Measurements from ENCODE around the gene PPP2R2D.

The PPP2R2D gene

DNA sequence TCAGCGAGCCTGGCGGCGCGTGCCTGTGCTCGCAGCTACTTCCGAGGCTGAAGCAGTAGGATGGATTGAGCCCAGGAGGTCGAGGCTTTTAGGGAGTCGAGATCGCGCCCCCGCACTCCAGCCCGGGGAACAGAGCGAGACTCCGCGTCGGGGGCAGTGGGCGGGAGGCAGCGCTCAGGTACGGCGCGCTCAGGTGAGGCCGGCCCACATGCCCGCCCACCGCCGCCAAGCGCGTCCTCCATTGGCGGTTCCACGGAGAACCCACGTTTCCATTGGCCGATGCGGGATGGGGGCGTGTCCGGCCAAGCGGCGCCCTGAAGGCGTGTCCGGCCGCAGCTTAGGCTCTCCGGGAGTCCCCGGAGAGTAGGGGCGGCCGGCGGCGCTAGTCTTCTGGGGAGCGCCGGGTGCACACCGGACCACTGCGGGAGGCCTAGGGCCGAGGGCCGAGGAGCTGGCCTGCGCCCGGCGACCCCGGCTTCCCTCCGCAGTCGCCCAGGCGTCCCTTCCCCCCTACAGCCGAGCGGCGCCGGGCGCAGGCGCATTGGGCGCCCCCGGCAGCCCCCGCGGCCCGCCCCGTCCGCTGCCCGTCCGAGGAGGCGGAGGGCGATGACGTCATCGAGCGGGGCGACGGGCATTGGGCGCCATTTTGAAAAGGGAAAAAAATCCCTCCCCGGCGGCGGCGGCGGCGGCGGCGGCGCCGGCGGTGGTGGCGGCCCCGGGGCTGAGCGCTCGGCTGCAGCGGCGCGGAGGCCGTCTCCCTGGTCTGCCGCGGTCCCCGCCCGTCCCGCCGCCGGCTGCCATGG lies at the start of gene PPP2R2D:
PPP2R2D (plus strand) TSS at position 659 of the 803 bp plus-strand sequence; CDS start at position 800, 141 bp downstream.
- DNase-seq, result peak; percentile 37 to 98 (median 91)

DNA sequence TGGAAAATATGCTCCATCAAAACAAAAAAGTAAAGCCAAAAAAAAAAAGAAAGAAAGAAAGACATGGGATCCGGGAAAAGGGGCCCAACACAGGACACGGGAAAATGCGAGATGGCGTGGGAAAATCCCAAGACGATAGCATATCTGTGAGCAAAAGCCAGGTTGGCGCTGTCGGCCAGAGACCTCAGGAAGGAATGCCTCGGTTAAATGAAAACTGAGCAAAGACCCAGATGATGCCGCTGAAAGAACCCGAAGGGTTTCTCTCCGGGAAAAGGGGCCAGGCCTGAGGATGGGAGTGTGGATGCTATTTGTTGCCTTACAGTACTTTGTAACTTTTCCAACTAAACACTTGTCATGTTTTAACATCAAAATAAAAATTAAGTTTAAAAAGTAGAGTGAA lies 49.5 kb upstream of the PPP2R2D start:
- DNase-seq, result no peak

DNA sequence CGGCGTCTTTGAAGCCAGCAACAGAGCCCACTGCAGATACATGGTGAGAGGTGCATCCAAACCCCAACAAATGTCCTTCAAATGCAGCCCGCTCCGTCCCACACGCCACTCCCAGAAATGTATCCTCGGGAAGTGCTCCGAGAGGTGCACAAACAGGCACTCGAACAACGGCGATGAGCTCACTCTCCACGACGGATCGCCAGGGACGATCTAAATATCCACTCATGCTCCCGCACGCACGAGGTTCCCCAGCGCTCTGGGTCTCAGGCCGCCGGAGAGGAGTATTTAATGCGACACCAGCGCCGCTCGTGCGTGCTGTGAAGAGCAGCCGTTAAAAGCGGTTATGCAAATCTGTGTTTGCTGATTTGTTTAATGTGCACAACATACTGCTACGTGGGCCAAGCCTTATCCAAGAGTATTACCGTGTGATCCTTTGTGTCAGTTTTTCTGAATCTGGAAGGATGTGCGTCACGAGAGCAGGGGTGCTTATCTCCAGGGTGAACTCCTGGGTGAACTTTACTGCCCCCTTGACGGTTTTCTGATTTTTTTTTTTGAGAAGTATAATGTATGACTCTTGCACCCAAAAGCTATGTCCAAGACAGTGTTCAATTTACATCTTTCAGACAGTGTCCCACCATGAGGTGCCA lies 48.5 kb upstream of the PPP2R2D start:
- no peak for DNase-seq

GRCh38 chr10:131852823-131853609 lies 47.8 kb upstream of the PPP2R2D start:
- DNase-seq, result no peak

DNA sequence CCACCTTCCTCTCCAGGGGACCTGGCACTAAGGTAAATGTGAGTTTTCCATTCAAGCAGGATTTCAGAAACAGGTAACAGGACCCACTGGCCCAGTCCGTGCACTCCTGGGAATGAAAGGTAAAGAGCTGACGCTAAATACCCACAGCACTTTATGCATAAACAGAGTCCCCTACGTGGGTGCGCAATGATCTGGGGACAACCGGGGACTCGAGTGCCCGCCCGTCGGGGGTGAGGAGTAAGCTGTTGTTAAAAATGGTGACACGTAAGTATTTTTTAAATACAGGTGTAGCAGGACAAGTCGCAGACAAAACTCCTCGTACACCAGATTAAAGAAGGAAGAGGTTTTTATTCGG lies 47.2 kb upstream of the PPP2R2D start:
- no peak for DNase-seq

DNA sequence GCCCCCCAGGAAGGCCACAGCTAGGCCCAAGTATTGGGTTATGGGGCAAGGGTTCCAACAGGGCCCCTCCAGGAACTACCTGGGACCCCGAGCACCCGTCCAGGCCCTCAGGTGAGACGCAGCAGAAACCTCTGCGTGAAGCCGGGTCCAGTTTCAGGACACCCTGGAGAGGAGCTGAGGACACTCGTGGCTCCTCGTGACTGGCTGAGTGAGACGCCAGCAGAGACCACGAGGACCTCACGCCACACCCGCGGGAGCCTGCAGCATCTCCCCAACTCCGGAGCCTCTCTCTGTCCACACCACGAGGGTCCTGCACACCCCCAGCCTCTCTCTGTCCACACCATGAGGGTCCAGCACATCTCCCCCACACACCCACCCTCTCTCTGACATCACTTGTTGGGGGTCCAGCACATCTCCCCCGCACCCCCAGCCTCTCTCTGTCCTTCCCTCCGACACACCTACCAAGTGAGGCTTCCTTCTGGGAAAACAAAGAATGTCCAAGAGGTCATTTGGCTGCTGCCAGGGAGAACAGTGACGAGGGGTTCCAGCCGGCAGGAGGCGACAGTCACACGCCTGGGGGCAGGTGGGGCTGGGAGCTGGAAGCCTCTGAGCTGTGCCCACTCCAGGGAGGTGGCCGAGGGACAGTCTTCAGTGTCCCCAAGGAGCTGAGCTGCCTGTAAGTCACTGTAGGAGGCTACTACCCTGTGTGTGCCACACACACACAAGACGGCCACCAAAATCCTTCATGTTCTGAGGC lies 46.1 kb upstream of the PPP2R2D start:
- no peak for DNase-seq

- DNase-seq, result no peak
Measured at GRCh38 chr10:131855461-131856401, 45.1 kb upstream of the PPP2R2D start.

- no peak for DNase-seq
Measured at GRCh38 chr10:131856441-131857094, 44.2 kb upstream of the PPP2R2D start.

DNA sequence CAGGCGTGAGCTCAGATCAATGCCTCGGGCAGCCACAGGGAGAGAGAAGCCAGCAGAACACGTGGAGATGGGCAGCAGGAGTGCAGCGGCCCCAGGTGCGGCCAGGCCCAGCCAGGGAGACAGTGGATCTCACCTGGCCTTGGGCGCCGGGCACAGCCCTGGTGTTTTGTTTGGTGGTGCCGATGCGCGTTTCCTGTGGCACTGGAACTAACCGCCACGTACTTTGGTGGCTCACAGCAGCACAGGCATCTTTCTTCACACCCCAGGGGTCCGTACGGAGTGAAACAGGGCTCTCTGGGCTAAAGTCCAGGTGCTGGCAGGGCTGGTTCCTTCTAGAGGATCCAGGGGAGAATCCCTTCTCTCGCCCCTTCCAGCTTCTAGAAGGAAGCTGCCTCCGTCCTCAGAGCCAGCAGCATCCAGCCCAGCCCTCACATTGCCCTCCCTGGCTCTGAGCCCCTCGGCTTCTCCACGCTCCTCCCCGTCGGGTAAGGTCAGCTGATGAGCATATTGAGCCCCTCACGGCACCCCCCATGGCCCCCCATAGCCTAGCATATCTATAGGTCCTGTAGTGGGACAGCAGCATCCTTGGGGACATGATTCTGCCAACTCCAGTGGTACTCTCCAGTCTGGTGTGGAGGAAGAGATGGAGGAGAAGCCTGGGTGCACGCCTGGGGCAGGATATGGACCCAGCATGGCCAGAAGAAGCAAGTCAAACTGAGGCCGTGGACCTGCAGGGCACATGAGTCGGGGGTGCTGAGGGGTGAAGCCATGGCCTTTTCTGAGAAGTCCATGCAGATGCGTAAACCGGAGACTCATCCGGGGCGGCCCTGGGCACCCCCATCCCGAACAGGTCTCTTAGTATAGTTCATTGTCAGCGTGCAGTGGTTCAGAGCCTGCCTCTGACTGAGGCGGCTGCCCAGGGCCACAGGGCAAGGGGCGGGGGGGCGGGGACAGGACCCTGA lies 43.4 kb upstream of the PPP2R2D start:
- DNase-seq, result no peak

GRCh38 chr10:131858118-131858515 lies 42.7 kb upstream of the PPP2R2D start:
- no peak for DNase-seq

DNA sequence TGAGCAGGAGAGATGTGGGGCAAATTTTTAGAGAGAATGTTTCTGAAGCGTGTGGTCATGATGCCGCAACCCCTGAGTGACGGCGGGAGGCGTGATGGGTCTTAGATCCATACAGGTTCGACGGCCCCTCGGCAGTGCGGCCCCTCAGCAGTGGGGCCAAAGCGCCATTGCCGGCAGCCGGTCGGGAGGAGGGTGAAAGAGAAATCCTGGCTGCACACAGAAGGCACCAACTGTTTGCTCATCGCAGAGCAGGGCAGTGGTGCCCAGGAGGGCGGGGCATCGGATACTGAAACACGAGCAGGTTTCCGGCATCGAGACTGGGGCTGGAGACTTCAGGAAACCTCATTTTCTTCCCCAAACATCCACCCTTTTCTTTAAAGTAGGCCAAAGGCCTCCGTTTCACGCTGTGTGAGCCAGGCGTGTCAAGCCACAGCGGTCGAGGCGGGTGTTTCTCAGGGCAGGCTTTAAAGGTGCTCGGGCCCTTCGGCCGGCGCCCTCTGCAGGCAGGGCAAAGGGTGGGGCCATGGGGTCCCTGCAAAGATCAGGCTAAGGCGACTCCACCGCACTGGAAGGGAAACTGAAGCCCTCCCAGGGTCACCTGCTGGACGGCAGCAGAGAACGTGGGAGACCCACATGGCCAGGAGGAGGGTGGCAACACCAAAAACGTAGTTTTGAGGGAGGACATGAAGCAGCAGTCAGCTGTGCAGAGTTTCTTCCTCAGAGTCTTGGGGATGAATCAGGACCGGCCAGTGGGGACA lies 42.0 kb upstream of the PPP2R2D start:
- DNase-seq, result no peak

DNA sequence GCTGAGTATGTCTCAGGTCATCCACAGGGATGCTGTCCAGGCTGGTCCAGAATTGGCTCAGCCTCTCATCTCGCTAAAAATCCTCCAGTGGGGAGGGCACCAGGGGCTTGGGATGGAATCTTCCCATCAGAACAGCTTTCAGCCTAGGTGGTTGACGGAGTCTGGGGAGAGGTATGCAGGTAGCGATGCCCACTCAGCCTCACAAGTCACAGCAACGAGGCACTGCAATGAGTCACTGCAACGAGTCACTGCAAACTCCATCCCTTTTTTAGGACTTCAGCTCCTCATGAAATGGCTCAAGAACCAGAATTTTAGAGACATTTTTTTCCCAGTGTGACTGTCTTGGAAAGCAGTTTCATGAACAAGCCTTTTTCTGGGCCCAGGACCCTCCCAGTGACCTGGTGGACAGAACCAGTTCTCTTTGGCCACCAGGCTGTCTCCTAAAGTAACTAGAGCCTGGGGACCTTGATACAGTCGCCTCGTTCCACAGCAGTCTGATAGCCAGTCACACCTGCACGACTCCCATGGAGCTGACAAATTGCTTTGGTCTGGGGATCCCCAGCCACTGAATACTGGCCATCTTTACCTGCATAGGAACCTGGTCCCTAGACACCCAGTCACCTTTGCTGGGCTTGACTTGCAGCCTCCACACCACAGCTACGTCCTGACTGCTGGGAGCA lies 41.3 kb upstream of the PPP2R2D start:
- DNase-seq, result no peak

DNA sequence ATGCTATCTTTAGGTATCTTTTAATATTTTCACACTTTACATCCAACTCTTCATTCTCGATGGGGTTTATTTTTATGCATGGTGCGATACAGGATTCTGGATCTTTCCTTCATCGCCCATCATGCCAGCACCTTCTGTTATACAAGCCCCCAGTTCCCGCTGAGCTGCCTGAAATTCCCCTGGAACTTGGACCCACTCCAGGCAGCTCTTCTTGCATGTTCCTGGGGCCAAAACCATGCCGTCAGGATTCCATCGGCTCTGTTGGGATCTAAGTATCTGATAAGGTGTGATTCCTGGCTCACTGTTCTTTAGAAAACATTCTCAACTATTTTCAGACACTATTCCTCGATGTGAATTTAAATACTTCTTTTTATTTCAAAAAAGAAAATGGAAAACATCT lies 40.5 kb upstream of the PPP2R2D start:
- no peak for DNase-seq

DNA sequence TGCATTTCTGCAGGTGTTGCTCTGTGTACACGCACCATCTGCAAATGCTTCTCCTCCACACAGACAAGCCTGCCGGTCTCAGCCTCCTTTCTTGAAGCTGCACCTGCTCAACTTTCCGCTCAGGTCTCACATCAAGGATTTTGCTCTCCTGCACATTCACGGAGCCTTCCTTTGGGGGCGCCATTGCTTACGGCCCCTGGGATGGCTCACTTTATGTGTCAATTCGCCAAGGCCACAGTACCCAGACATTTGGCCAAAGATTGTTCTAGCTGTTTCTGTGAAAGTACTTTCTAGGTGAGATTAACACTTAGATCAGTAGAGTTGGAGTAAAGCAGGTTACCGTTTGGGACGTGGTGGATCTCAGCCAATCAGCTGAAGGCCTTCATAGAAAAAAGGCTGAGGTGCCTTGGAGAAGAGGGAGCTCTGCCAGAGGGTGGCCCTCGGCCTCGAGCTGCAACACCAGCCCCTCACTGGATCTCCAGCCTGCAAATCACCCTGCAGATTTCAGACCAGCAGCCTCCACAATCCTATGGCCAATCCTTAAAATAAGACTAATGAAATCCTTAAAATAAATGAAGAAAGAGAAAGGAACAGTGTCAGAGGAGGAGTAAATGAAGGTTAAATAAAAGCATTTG lies 39.9 kb upstream of the PPP2R2D start:
- DNase-seq, result no peak

- peak in 4 of 56 donors; percentile 0 to 32 (median 10) for DNase-seq
Measured at GRCh38 chr10:131862548-131862947, 38.3 kb upstream of the PPP2R2D start.

- DNase-seq, result no peak
Measured at GRCh38 chr10:131865223-131865917, 35.4 kb upstream of the PPP2R2D start.
